ENCODE data around the gene EMD. TPM values are rescaled to one million over a fixed set of nuclear protein-coding genes. Genes with fewer than 3 reads are reported as not detected.

EMD gene
- total and polyA plus RNA-seq, 2 of the 13 experiments (the other 11 are each of a cell fraction or from before 2014, with no cell fraction given), result 14.5 to 14.9 TPM

DNA sequence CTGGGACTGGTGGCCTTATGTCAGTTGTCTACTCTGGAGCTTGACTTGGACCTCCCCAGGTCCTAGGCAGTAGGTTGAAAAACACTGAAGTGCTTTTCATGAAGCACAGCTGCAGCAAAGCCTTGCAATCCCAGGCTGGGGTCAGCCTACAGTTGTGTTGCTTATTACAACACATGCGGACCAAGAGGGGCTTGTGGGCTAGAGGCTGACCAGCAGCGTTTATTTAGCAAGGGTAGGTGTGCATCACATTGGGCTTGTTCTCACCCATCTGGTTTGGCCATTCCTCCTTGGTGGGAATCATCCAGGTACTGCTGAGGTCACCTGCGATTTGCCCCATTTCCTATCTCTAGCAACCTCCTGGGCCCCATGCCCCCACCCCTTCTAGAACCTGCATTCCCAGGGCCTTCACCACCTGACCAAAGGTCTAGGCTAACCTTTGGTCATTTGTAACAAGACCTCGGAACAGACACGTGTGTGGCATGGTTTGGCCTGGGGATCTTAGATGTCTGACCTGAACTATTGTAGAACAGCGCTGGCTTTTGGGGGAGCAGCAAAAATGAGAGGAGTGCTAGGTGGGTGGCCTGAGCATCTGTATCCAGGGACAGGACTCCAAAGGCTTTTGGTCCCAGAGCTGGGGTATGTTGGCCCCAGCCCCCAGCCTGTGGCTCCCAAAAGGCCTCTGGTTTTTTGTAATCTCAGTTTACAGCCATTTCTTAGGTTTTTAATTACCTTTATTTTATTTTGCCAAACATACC lies 22.1 kb downstream of the EMD start (continued):
- TF ChIP-seq, protein P1, sequence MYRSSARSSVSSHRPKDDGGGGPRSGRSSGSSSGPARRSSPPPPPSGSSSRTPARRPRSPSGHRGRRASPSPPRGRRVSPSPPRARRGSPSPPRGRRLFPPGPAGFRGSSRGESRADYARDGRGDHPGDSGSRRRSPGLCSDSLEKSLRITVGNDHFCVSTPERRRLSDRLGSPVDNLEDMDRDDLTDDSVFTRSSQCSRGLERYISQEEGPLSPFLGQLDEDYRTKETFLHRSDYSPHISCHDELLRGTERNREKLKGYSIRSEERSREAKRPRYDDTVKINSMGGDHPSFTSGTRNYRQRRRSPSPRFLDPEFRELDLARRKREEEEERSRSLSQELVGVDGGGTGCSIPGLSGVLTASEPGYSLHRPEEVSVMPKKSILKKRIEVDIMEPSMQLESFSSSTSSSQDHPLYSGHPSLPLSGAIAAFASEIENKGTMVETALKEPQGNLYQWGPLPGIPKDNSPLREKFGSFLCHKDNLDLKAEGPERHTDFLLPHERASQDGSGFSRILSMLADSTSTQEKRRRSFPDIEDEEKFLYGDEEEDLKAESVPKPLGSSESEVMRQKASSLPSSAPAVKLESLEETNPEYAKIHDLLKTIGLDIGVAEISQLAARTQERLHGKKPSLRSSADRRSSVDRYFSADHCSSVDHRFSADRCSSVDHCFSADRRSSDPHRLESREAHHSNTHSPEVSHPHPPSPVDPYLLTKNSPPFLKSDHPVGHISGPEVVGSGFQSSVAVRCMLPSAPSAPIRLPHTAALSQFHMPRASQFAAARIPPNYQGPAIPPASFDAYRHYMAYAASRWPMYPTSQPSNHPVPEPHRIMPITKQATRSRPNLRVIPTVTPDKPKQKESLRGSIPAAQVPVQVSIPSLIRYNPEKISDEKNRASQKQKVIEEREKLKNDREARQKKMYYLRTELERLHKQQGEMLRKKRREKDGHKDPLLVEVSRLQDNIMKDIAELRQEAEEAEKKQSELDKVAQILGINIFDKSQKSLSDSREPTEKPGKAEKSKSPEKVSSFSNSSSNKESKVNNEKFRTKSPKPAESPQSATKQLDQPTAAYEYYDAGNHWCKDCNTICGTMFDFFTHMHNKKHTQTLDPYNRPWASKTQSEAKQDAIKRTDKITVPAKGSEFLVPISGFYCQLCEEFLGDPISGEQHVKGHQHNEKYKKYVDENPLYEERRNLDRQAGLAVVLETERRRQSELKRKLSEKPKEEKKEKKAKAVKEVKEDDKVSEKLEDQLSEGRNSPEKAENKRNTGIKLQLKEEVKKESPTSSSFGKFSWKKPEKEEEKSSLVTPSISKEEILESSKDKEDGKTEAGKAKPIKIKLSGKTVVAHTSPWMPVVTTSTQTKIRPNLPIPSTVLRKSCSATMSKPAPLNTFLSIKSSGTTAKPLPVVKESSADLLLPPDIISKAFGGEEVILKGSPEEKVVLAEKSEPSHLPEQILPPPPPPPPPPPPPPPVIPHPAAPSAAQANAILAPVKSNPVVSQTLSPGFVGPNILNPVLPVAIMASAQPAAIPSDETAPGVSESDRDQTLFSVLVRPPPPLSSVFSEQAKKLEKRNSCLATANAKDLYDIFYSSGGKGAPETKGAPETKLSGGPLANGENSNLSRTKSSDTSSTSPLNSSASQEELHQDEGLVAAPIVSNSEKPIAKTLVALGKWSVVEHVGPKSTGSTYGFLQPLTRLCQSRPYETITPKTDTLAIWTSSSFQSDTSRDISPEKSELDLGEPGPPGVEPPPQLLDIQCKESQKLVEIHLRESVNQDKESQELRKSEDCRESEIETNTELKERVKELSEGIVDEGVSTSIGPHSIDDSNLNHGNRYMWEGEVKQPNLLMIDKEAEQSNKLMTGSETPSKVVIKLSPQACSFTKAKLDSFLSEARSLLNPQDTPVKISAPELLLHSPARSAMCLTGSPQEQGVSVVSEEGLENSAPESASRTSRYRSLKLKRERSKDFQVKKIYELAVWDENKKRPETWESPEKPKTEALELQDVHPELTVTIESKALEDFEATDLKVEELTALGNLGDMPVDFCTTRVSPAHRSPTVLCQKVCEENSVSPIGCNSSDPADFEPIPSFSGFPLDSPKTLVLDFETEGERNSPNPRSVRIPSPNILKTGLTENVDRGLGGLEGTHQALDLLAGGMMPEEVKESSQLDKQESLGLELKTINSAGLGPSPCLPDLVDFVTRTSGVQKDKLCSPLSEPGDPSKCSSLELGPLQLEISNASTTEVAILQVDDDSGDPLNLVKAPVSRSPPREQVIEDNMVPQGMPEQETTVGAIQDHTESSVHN (CRISPR knock-in tag; IDR thresholded peaks at IDR 0.05), result peak; percentile 67; the same call in 1 of the 2 replicates
- no peak for TF ChIP-seq ZNF230 (CRISPR knock-in tag; IDR thresholded peaks at IDR 0.05)
- no peak for TF ChIP-seq SOX6 (IDR thresholded peaks at IDR 0.05)
- TF ChIP-seq SOX6 (CRISPR knock-in tag; IDR thresholded peaks at IDR 0.05), result peak; percentile 7; the same call in 1 of the 2 replicates
- TF ChIP-seq ZNF552 (CRISPR knock-in tag; IDR thresholded peaks at IDR 0.05; ENCODE audit: borderline replicate concordance), result no peak
- no peak for TF ChIP-seq TP53 (CRISPR knock-in tag; conservative IDR thresholded peaks at IDR 0.05)
- TF ChIP-seq IKZF1 (IDR thresholded peaks at IDR 0.05), result no peak
- no peak for TF ChIP-seq HMG20A (CRISPR knock-in tag; IDR thresholded peaks at IDR 0.05; ENCODE audit: borderline replicate concordance)
- no peak for TF ChIP-seq ESRRA (CRISPR knock-in tag; IDR thresholded peaks at IDR 0.05; ENCODE audit: low read depth)
- no peak for TF ChIP-seq ZNF660 (CRISPR knock-in tag; IDR thresholded peaks at IDR 0.05; ENCODE audit: borderline replicate concordance, low read depth)
- TF ChIP-seq WIZ (CRISPR knock-in tag; IDR thresholded peaks at IDR 0.05), result no peak
- TF ChIP-seq, protein P2, sequence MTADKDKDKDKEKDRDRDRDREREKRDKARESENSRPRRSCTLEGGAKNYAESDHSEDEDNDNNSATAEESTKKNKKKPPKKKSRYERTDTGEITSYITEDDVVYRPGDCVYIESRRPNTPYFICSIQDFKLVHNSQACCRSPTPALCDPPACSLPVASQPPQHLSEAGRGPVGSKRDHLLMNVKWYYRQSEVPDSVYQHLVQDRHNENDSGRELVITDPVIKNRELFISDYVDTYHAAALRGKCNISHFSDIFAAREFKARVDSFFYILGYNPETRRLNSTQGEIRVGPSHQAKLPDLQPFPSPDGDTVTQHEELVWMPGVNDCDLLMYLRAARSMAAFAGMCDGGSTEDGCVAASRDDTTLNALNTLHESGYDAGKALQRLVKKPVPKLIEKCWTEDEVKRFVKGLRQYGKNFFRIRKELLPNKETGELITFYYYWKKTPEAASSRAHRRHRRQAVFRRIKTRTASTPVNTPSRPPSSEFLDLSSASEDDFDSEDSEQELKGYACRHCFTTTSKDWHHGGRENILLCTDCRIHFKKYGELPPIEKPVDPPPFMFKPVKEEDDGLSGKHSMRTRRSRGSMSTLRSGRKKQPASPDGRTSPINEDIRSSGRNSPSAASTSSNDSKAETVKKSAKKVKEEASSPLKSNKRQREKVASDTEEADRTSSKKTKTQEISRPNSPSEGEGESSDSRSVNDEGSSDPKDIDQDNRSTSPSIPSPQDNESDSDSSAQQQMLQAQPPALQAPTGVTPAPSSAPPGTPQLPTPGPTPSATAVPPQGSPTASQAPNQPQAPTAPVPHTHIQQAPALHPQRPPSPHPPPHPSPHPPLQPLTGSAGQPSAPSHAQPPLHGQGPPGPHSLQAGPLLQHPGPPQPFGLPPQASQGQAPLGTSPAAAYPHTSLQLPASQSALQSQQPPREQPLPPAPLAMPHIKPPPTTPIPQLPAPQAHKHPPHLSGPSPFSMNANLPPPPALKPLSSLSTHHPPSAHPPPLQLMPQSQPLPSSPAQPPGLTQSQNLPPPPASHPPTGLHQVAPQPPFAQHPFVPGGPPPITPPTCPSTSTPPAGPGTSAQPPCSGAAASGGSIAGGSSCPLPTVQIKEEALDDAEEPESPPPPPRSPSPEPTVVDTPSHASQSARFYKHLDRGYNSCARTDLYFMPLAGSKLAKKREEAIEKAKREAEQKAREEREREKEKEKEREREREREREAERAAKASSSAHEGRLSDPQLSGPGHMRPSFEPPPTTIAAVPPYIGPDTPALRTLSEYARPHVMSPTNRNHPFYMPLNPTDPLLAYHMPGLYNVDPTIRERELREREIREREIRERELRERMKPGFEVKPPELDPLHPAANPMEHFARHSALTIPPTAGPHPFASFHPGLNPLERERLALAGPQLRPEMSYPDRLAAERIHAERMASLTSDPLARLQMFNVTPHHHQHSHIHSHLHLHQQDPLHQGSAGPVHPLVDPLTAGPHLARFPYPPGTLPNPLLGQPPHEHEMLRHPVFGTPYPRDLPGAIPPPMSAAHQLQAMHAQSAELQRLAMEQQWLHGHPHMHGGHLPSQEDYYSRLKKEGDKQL (CRISPR knock-in tag; IDR thresholded peaks at IDR 0.05; ENCODE audit: low read depth), result no peak
